Omental fat pad (tissue), 4 donors: Measurements from ENCODE around the gene MLLT6. TPM values are rescaled to one million over a fixed set of nuclear protein-coding genes. Genes with fewer than 3 reads are reported as not detected.

ENCODE experiments used
- ATAC-seq: fragments of 150-250 bp; one replicate; pipeline ENCODE4 v1.9.1; 2016; ENCODE audit warnings: mild to moderate bottlenecking, moderate library complexity; ENCODE audit not compliant: low FRiP score
- DNase-seq: peaks from one replicate; pipeline ENCODE4 v3.0.0-alpha.2; 2019; ENCODE audit warnings: low spot score
- CTCF ChIP-seq, 3 donors: fragments of 450-650 bp; IDR thresholded peaks; one replicate each; pipeline ENCODE4 v1.5.1; 2016 to 2017; ENCODE audit warnings: antibody characterized with exemption in 3 of 3, mild to moderate bottlenecking in 3 of 3, moderate library complexity in 2 of 3
- total RNA-seq, 4 donors: library from RNA; depleted of rRNA; stranded (reverse); fragments of >200 nt; gene quantifications; one replicate each; pipeline ENCODE4 v1.1.0, GENCODE V29; 2016

Gene MLLT6
- total RNA-seq, 4 donors from 2014 or later, result 38.7 to 108 (median 54.8) TPM

- ATAC-seq (peak; percentile 94), DNase-seq (no peak)
- peak in 2 of 3 donors; percentile 71 to 77 for TF ChIP-seq CTCF (IDR thresholded peaks at IDR 0.05)
These were observed 24.9 kb downstream of the MLLT6 start, which contains the start of gene CISD3 for GRCh38 chr17:38729886-38730525. CISD3 (plus strand) TSS chr17:38730341; CDS start chr17:38730359, 18 bp downstream.

- TF ChIP-seq CTCF (IDR thresholded peaks at IDR 0.05), result no peak
- DNase-seq, result no peak
- peak; percentile 22 for ATAC-seq
These were observed 25.7 kb downstream of the MLLT6 start for GRCh38 chr17:38730526-38731379.

- no peak for ATAC-seq
- no peak for DNase-seq
- no peak for TF ChIP-seq CTCF (IDR thresholded peaks at IDR 0.05)
These were observed 26.6 kb downstream of the MLLT6 start for GRCh38 chr17:38731526-38732294.

GRCh38 chr17:38732376-38733281, 27.6 kb downstream of the MLLT6 start:
- TF ChIP-seq CTCF (IDR thresholded peaks at IDR 0.05), result no peak
- ATAC-seq (no peak), DNase-seq (no peak)

GRCh38 chr17:38733282-38733981, 28.4 kb downstream of the MLLT6 start:
- no peak for TF ChIP-seq CTCF (IDR thresholded peaks at IDR 0.05)
- no peak for DNase-seq
- no peak for ATAC-seq
